Body of pancreas (tissue), 4 donors: ENCODE results near the gene NCR3LG1.

Source experiments
- CTCF ChIP-seq, 7 experiments: fragments of 450-650 bp in 4 of 7; fragments of 200-600 bp in 3 of 7; sonication (generic) in 3 of 7; IDR thresholded peaks; one replicate each; pipeline ENCODE4 v1.5.1; 2016 to 2019; ENCODE audit warnings: antibody characterized with exemption in 7 of 7
- POLR2A ChIP-seq, 3 donors: fragments of 450-650 bp; IDR thresholded peaks; one replicate each; pipeline ENCODE4 v1.6.1; 2016; ENCODE audit warnings: antibody characterized with exemption in 3 of 3, mild to moderate bottlenecking in 2 of 3

GRCh38 chr11:17413414-17414316, 62.1 kb downstream of the NCR3LG1 start:
- TF ChIP-seq POLR2A (IDR thresholded peaks at IDR 0.05) (peak in 2 of 3 donors; percentile 24 to 48), CTCF (IDR thresholded peaks at IDR 0.05) (peak in 1 of 7 experiments; percentile 3)
